Measurements from ENCODE around the gene ZNF536.
"Not testable (repeated sequence)": the region's sequence is repeated elsewhere in the genome, so short reads cannot be mapped to it uniquely, and the experiment has no call there.

ZNF536 gene

DNA sequence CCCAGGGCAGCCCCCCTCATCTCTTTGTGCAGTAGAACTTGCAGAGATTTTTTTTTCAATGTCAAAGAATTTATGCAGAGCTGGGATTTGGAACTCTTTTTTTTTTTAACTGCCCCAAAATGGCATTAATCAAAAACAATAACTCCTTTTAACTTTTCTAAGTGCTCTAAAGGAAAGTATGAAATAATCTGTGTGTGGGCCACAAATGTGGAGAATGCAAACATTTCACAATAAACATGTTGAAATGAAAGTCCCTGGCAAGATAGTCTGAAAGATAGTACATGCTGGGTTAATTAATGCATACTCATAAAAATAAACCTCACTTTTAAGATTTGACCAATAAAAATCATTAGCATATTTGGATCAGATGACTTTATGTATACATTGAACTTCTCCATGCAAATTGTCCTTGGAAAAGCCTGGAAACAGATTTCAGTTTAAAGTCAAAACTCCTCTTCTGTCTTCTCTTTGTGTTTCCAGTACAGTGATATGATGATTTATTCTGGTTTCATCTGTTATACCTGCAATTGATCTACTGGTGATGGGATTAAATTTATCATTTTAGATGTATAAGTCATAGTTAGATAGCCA lies 30.5 kb upstream of the ZNF536 start:
- no peak overlapping the region for H3K4me3 ChIP-seq (replicated peaks; ENCODE audit: low read depth, low read length)
- DNase-seq (ENCODE audit: extremely low read depth, low read depth) = no peak
- TF ChIP-seq, protein P1, sequence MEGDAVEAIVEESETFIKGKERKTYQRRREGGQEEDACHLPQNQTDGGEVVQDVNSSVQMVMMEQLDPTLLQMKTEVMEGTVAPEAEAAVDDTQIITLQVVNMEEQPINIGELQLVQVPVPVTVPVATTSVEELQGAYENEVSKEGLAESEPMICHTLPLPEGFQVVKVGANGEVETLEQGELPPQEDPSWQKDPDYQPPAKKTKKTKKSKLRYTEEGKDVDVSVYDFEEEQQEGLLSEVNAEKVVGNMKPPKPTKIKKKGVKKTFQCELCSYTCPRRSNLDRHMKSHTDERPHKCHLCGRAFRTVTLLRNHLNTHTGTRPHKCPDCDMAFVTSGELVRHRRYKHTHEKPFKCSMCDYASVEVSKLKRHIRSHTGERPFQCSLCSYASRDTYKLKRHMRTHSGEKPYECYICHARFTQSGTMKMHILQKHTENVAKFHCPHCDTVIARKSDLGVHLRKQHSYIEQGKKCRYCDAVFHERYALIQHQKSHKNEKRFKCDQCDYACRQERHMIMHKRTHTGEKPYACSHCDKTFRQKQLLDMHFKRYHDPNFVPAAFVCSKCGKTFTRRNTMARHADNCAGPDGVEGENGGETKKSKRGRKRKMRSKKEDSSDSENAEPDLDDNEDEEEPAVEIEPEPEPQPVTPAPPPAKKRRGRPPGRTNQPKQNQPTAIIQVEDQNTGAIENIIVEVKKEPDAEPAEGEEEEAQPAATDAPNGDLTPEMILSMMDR (IDR thresholded peaks at IDR 0.05; ENCODE audit: low read depth, low read length, missing control alignments) = no peak

DNA sequence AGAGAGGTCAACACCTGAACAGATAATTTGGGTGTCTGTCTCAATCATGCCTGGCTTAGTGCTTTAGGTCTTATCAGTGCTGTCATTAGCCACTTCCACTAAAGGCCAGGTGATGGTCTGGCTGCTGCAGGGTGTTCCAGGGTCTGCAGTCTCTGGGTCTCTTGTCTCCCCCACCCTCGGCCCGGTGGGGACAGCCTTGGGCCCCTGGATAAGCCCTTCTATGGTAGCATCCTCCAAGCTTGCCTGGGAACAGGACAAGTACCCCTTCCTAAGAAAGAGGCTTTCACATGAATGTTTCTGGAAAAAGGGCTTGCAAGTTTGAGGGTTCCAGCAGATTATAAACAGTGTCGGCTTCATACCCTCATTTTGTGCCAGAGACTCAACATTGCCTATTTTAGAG lies 29.3 kb upstream of the ZNF536 start:
- TF ChIP-seq, protein P1 (IDR thresholded peaks at IDR 0.05; ENCODE audit: low read depth, low read length, missing control alignments) = no peak
- no peak overlapping the region for H3K4me3 ChIP-seq (replicated peaks; ENCODE audit: low read depth, low read length)
- no peak for DNase-seq (ENCODE audit: extremely low read depth, low read depth)

DNA sequence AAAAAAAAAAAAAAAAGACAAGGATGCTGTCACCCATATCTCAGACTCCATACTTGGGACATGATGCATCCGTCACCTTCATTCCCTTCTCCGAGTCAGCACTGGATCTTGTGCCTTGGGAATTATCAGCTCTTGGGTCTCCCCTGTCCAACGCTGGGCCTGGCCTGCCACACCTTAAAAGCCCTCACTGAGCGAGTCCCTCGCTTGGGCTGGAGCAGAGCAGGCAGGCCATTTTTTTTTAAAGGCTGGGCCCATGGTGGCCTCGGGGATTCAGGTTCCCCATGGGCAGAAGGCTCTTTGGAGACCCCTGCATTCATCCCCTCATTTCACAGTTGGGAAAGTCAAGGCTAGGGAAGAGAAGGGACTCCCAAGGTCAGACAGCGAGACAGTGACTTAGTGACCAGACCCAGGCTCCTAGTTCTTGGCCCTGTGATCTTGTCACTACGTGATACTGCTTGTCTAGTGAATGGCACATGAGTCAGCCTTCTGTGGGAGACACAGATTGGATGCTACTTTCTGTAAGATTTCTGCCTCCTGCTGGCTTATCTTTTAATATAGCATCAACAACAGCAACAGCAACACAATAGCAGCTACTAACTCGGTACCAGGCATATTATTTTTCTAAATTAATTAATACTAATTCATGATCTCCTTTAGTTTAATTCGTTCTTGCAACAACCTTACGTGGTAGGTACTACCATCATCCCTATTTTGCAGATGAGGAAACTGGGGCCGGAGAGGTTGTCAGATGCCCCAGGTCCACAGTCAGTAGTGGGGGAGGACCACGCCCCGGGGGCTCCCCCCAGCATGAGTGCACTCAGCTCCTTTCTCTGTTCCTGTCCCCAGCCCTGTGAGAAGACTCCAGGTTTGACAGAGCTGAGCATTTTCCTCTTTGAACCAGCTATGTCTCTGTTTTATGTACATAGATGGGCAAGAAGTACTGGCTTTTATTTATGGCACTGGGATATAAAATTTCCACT lies 27.4 kb upstream of the ZNF536 start:
- no peak for DNase-seq (ENCODE audit: extremely low read depth, low read depth)
- no peak overlapping the region for H3K4me3 ChIP-seq (replicated peaks; ENCODE audit: low read depth, low read length)
- TF ChIP-seq, protein P1 (IDR thresholded peaks at IDR 0.05; ENCODE audit: low read depth, low read length, missing control alignments) = no peak

DNA sequence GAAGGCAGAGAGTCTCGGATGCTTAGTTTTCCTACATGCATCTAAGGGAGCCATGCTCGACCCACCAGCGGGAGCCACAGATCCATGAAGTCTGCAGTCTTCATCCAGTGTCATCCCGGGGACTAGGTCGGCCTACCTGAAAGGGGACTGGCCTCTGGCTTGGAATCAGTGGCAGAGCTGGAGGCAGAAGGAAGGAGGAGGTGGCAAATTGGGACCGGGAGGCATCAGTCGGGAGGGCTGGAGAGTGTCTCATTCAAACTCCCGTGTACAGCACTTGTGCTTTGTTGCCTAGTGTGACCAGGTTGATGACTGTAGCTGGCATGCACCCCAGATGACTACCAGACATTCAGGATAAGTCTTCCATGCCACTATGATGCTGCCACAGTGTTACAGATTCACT lies 26.5 kb upstream of the ZNF536 start:
- DNase-seq (ENCODE audit: extremely low read depth, low read depth) = no peak
- TF ChIP-seq, protein P1 (IDR thresholded peaks at IDR 0.05; ENCODE audit: low read depth, low read length, missing control alignments) = no peak
- no peak overlapping the region for H3K4me3 ChIP-seq (replicated peaks; ENCODE audit: low read depth, low read length)

DNA sequence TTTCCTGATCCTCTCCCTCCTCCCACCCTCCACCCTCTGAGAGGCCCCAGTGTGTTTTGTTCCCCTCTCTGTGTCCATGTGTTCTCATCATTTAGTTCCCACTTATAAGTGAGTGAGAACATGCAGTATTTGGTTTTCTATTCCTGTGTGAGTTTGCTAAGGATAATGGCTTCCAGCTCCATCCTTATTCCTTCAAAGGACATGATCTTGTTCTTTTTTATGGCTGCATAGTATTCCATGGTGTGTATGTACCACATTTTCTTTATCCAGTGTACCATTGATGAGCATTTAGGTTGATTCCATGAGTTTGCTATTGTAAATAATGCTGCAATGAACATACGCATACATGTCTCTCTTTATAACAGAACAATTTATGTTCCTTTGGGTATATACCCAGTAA lies 25.7 kb upstream of the ZNF536 start:
- H3K4me3 ChIP-seq (replicated peaks; ENCODE audit: low read depth, low read length); DNase-seq (ENCODE audit: extremely low read depth, low read depth): not testable (repeated sequence)

DNA sequence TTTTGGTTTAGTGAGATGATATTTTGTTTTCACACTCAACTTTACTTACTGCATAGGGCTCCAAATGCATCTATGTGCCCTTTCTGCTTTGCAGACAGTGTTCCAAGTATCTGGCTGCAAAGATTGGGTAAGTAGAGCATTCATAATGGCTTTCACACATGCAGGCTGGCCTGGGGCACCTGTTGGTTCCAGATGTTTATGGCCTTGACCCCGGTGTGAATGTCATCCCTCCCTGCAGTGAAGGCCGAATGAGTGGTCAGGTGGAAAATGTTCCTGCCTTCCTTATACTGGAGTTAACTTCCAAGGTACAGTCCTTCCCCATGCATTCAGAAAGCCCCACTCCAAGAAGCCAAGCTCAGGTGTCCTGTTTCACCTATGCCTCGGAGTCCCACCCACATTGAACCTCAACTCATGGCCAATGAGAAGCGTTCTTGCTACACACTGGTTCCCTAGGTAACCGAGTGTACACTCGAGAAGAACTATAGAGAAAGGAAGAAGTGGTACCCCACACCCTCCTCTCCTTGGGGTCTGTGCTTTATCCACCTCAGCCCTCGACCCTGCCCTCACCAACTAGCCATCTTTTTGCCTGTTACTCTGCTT lies 23.0 kb upstream of the ZNF536 start:
- no peak overlapping the region for H3K4me3 ChIP-seq (replicated peaks; ENCODE audit: low read depth, low read length)
- no peak for DNase-seq (ENCODE audit: extremely low read depth, low read depth)
- TF ChIP-seq, protein P1 (IDR thresholded peaks at IDR 0.05; ENCODE audit: low read depth, low read length, missing control alignments) = no peak

Data from HFF-Myc (cell line).